HL-60 (cell line): ENCODE measurements around the gene NBAS.
"Not testable (repeated sequence)": the region's sequence is repeated elsewhere in the genome, so short reads cannot be mapped to it uniquely, and the experiment has no call there.

Experiments
- DNase-seq, 2 experiments: peaks; one replicate each; pipeline ENCODE4 v3.0.0-alpha.2; 2010 to 2020; ENCODE audit warnings: low read depth in 1 of 2, low spot score in 1 of 2
- H3K27ac ChIP-seq: fragments of 250-450 bp; sonication (Bioruptor Pico); replicated peaks from 2 replicates; pipeline ENCODE4 v1.5.1; 2020; ENCODE audit warnings: mild to moderate bottlenecking, moderate library complexity
- H3K27me3 ChIP-seq: fragments of 250-450 bp; sonication (Bioruptor Pico); 2 replicates; pipeline ENCODE4 v1.5.1; 2021; ENCODE audit warnings: mild to moderate bottlenecking, moderate library complexity; ENCODE audit not compliant: insufficient read depth, poor library complexity, severe bottlenecking
- H3K4me3 ChIP-seq: replicated peaks from 2 replicates; pipeline ENCODE4 v1.5.1; 2011; ENCODE audit warnings: mild to moderate bottlenecking, control low read depth, low read length; ENCODE audit not compliant: insufficient read depth
- CTCF ChIP-seq: IDR thresholded peaks from one replicate; pipeline ENCODE4 v1.5.1; 2011; ENCODE audit warnings: low read length, control low read depth, inconsistent platforms; ENCODE audit not compliant: insufficient read depth
- GABPA ChIP-seq: IDR thresholded peaks from 2 replicates; pipeline ENCODE4 v1.6.1; 2012; ENCODE audit warnings: low read depth
- POLR2AphosphoS5 ChIP-seq: IDR thresholded peaks from 2 replicates; pipeline ENCODE4 v1.6.1; 2012; ENCODE audit warnings: low read depth
- REST ChIP-seq: IDR thresholded peaks from 2 replicates; pipeline ENCODE4 v1.6.1; 2012; ENCODE audit warnings: low read depth; ENCODE audit not compliant: insufficient replicate concordance
- SPI1 ChIP-seq: IDR thresholded peaks from 2 replicates; pipeline ENCODE4 v1.6.1; 2012; ENCODE audit warnings: low read depth, mild to moderate bottlenecking, borderline replicate concordance

Gene NBAS

DNA sequence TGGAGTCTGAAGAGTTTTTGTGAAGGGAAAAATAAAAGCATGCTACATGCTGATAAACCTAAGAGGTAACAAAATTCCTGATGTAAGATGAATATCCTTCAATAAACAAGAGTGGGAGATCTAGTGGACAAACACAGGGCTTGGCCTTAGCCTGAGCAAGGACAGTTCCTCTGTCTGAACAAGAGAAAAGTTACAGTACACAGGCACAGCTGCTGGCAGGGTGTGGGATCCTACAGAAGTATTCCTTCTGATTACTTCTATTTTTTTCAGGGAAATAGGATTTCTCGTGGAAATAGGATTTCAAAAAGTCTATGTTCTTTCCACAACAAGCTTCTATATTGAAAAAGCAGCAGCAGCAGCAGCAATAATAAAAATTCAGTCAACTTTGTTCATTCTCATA, 54.1 kb downstream of the NBAS start:
- no peak for TF ChIP-seq POLR2AphosphoS5
- TF ChIP-seq REST: no peak
- no peak for TF ChIP-seq CTCF
- no peak for TF ChIP-seq SPI1
- no peak for TF ChIP-seq GABPA
- H3K27ac ChIP-seq: no peak overlapping the region
- H3K4me3 ChIP-seq: no peak overlapping the region
- H3K27me3 ChIP-seq: no peaks in the 10 kb centered on the region
- no peak for DNase-seq

DNA sequence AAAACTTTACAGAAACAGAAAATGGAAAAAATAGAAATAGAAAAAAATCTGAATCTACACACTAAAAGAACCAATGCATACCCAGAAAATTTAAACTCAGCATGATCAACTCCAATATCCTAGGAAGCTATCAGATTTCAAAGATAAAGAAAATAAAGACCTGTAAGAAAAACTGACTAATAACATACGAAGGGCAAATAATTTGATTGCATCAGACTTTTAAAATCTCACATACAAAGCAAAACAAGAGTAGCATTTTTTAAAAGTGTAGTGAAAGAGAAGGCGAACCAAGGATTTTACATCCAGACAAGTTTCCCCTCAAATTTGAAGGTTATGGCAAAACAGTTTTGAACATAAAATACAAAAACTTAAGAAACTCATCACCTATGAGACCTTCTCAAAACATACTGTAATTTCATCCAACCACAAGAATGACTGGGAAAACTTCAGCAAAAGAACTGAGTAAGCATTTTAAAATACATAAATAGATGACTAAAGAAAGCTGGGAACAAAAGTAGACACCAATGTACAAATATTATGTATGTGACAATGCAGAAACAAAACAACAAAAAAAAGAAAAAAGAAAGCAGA, 54.8 kb downstream of the NBAS start:
- H3K27me3 ChIP-seq: no peaks in the 10 kb centered on the region
- DNase-seq: no peak
- TF ChIP-seq REST: no peak
- TF ChIP-seq POLR2AphosphoS5: no peak
- no peak for TF ChIP-seq SPI1
- TF ChIP-seq CTCF: no peak
- TF ChIP-seq GABPA: no peak
- no peak overlapping the region for H3K27ac ChIP-seq
- no peak overlapping the region for H3K4me3 ChIP-seq

DNA sequence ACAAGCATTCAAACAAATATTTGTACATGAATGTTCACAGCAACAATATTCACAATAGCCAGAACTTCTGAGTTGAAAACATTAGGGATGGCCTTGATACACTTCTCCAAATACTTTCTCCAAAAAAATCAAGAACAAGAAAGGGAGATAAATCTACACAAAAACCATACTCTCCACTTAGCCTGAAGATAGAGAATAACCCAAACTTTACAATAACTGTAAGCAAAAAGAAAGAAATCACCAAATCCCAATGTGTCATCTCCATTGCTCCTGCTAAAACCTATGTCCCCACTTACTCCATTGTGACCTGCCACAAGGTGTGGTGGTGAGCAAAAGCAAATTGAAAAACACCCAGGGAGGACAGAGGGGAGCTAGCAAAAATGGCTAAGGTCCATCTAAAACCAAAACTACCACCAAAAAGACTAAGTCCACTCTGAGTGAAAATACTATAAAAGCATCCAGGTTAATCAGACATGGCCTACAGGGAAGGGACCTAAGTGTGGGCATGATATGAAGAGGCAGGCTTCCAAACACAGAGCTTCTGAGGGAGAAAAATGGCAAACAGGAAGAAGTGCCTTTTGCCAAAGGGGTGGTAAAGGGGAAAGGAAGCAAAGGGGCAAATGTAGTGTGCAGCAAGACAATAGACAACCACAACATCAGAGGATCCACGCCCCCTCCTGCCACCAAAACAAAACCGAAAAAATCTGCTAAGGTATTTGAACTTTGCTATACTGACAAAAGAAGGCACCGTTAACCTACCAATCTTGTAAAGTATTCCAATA, 56.1 kb downstream of the NBAS start:
- DNase-seq: no peak
- TF ChIP-seq REST (no peak), POLR2AphosphoS5 (no peak), SPI1 (no peak), CTCF (no peak), GABPA (no peak)
- H3K4me3 ChIP-seq: no peak overlapping the region
- no peak overlapping the region for H3K27ac ChIP-seq
- no peaks in the 10 kb centered on the region for H3K27me3 ChIP-seq

DNA sequence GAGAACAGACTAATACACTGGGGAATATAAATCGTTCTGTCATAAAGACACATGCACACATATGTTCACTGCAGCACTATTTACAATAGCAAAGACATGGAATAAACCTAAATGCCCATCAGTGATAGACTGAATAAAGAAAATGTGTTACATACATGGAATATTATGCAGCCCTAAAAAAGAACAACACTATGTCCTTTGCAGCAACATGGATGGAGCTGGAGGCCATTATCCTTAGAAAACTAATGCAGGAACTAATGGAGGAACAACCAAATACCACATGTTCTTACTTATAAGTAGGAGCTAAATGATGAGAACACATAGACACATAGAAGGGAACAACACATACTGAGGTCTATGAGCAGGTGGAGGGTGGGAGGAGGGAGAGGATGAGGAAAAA, 61.9 kb downstream of the NBAS start:
- not testable (repeated sequence) for DNase-seq, H3K4me3 ChIP-seq, H3K27me3 ChIP-seq, H3K27ac ChIP-seq
